GM19463 (cell line): Measurements from ENCODE around the gene ANKS1A.
"Not testable (repeated sequence)": the region's sequence is repeated elsewhere in the genome, so short reads cannot be mapped to it uniquely, and the experiment has no call there.

Source experiments
- ATAC-seq: cut with Tn5 transposase; IDR thresholded peaks from one replicate; pipeline ENCODE4 v1.9.1; 2021; ENCODE audit warnings: mild to moderate bottlenecking, moderate library complexity; ENCODE audit not compliant: unreplicated experiment

Gene ANKS1A

GRCh38 chr6:34885837-34886236, 3.2 kb upstream of the ANKS1A start:
- not testable (repeated sequence) for ATAC-seq

GRCh38 chr6:34887753-34888513, 1.1 kb upstream of the ANKS1A start, which contains the start of gene TAF11:
TAF11 (minus strand) TSS chr6:34888042; CDS start chr6:34887957, 85 bp downstream.
- peak; percentile 79 for ATAC-seq

- ATAC-seq = no peak
Measured at GRCh38 chr6:34888514-34888856, 570 bp upstream of the ANKS1A start.

GRCh38 chr6:34890533-34890925, 1.5 kb downstream of the ANKS1A start:
- ATAC-seq = no peak

GRCh38 chr6:34891296-34891695, 2.2 kb downstream of the ANKS1A start:
- ATAC-seq = no peak

GRCh38 chr6:34894693-34895092, 5.6 kb downstream of the ANKS1A start:
- no peak for ATAC-seq

GRCh38 chr6:34897130-34897529, 8.1 kb downstream of the ANKS1A start:
- no peak for ATAC-seq

- ATAC-seq = no peak
Measured at GRCh38 chr6:34897716-34898115, 8.7 kb downstream of the ANKS1A start.

GRCh38 chr6:34899748-34900147, 10.7 kb downstream of the ANKS1A start:
- not testable (repeated sequence) for ATAC-seq

- ATAC-seq = no peak
Measured at GRCh38 chr6:34900321-34901031, 11.4 kb downstream of the ANKS1A start.

- no peak for ATAC-seq
Measured at GRCh38 chr6:34901930-34902329, 12.9 kb downstream of the ANKS1A start.

GRCh38 chr6:34904990-34905613, 16.0 kb downstream of the ANKS1A start:
- ATAC-seq = no peak

- no peak for ATAC-seq
Measured at GRCh38 chr6:34906826-34907225, 17.8 kb downstream of the ANKS1A start.

GRCh38 chr6:34908194-34908593, 19.1 kb downstream of the ANKS1A start:
- ATAC-seq = no peak

- ATAC-seq = no peak
Measured at GRCh38 chr6:34909320-34909883, 20.3 kb downstream of the ANKS1A start.

GRCh38 chr6:34911822-34912221, 22.8 kb downstream of the ANKS1A start:
- no peak for ATAC-seq

- ATAC-seq = peak; percentile 65
Measured at GRCh38 chr6:34912715-34913464, 23.8 kb downstream of the ANKS1A start.

GRCh38 chr6:34914358-34914757, 25.3 kb downstream of the ANKS1A start:
- ATAC-seq = no peak

- no peak for ATAC-seq
Measured at GRCh38 chr6:34916348-34916967, 27.4 kb downstream of the ANKS1A start.

- ATAC-seq = no peak
Measured at GRCh38 chr6:34917626-34918285, 28.7 kb downstream of the ANKS1A start.
